ENCODE measurements around the gene HEXB. TPM values are rescaled to one million over a fixed set of nuclear protein-coding genes. Genes with fewer than 3 reads are reported as not detected.

Gene HEXB
- total and polyA plus RNA-seq, 2 of the 4 experiments (the other 2 are of a cell fraction) = 76.7 to 126 TPM

- Histone ChIP-seq H3K23ac (ENCODE audit: low read depth, low read length) (peak overlapping the region; percentile 95), H2AK9ac (replicated peaks; ENCODE audit: low read depth, low read length, poor library complexity) (peak overlapping the region; percentile 80), H3K27ac (ENCODE audit: insufficient read depth, low read length) (peak overlapping the region; percentile 82), H3K9me3 (ENCODE audit: control insufficient read depth, insufficient read depth, low read length) (no peaks in the 10 kb centered on the region), H3K4me2 (ENCODE audit: low read depth, low read length) (peak overlapping the region; percentile 93), H2BK5ac (ENCODE audit: low read depth, low read length, poor library complexity, severe bottlenecking) (peak overlapping the region; percentile 91), H2BK15ac (ENCODE audit: low read depth, low read length) (peak overlapping the region; percentile 62; the same call in 2 of the 3 replicates), H3K36me3 (ENCODE audit: control insufficient read depth, insufficient read depth, low read length) (no peaks in the 10 kb centered on the region; the same call in 1 of the 2 replicates), H3K4me1 (ENCODE audit: control insufficient read depth, insufficient read depth, low read length) (peaks cover 16% of the 10 kb centered on the region), H3K56ac (ENCODE audit: extremely low read depth, insufficient read depth, low read length) (peak overlapping the region; percentile 86), H4K20me1 (ENCODE audit: insufficient read depth, low read length) (peaks cover 24% of the 10 kb centered on the region), H4K8ac (ENCODE audit: low read depth in 2 of 2, low read length in 2 of 2) (peak overlapping the region; percentile 28 to 41; a peak in 3 of 4 replicates), H3K18ac (ENCODE audit: low read depth, low read length) (no peak overlapping the region), H3K27me3 (ENCODE audit: control insufficient read depth, insufficient read depth, low read length) (no peaks in the 10 kb centered on the region), H3K9ac (ENCODE audit: low read depth, low read length) (peak overlapping the region; percentile 83), H4K5ac (ENCODE audit: low read depth, low read length) (0 out of 2 replicates have a peak overlapping the region, but pooled peaks have one; percentile 9), H3K4me3 (ENCODE audit: insufficient read depth, low read depth, low read length) (peak overlapping the region; percentile 95), H2AFZ (replicated peaks; ENCODE audit: low read length, poor library complexity) (peak overlapping the region; percentile 91), H3K79me1 (ENCODE audit: low read depth in 1 of 2, low read length in 2 of 2) (peaks cover 0 to 34% of the 10 kb centered on the region in 2 experiments; a peak in 3 of 4 replicates), H2BK120ac (ENCODE audit: low read depth, low read length) (peak overlapping the region; percentile 81), H3K9me1 (ENCODE audit: insufficient read depth, low read length) (peaks cover 16% of the 10 kb centered on the region), H2AK5ac (ENCODE audit: low read depth, low read length) (peak overlapping the region; percentile 30; the same call in 1 of the 2 replicates), H4K91ac (ENCODE audit: insufficient read depth, low read depth, low read length) (peak overlapping the region; percentile 74), H2BK20ac (ENCODE audit: low read depth, low read length) (peak overlapping the region; percentile 54), H3K4ac (ENCODE audit: low read depth, low read length) (peak overlapping the region; percentile 87), H3K14ac (replicated peaks; ENCODE audit: low read depth, low read length) (peak overlapping the region; percentile 76; the same call in 1 of the 2 replicates)
- CTCF ChIA-PET = interaction anchor here (0.8 to 2.6 kb wide), 7 partner anchors 98 to 739 kb away, joined by 3 to 12 read pairs (median 3); no protein-coding TSS in a partner anchor
- DNase-seq (peak; percentile 64), ATAC-seq (ENCODE audit: low read depth) (peak; percentile 36)
- WGBS, 2 experiments (ENCODE audit: extremely low coverage in 2 of 2, insufficient read length in 1 of 2) = 0% methylated on average over 11 of the region's 47 CpGs; no CpG with 5 or more reads in 1 of the 2 experiments
- dilution Hi-C loops (cut with HindIII; ENCODE audit: low sequenced_read_pairs, unreplicated experiment) (no loop called here), intact Hi-C loops (cut with micrococcal nuclease) (loop anchor here (1.0 to 5.0 kb wide), 6 partner anchors 249 to 606 kb away; no protein-coding TSS in a partner anchor), in situ Hi-C loops (cut with MboI; ENCODE audit: low sequenced_read_pairs) (loop anchor here (10.0 kb wide), 2 partner anchors 606 to 846 kb away; no protein-coding TSS in a partner anchor)
- POLR2A ChIA-PET (ENCODE audit: unreplicated experiment) = interaction anchor here (1.4 kb wide), 1 partner anchor 601 kb away, joined by 3 read pairs; no protein-coding TSS in a partner anchor
- TF ChIP-seq BHLHE40 (IDR thresholded peaks at IDR 0.05; ENCODE audit: low read depth, low read length) = no peak
- peak; percentile 81 for TF ChIP-seq USF2 (IDR thresholded peaks at IDR 0.05; ENCODE audit: low read depth, low read length)
- no peak for TF ChIP-seq MAZ (IDR thresholded peaks at IDR 0.05; ENCODE audit: borderline replicate concordance, low read depth, low read length)
- no peak for TF ChIP-seq POLR2A (IDR thresholded peaks at IDR 0.05; ENCODE audit: low read depth, low read length)
- TF ChIP-seq FOS (IDR thresholded peaks at IDR 0.05; ENCODE audit: low read depth, low read length) = no peak
- peak; percentile 57; the same call in 1 of the 2 replicates for TF ChIP-seq MXI1 (IDR thresholded peaks at IDR 0.05; ENCODE audit: borderline replicate concordance, low read depth, low read length)
- TF ChIP-seq NFE2L2 (IDR thresholded peaks at IDR 0.05; ENCODE audit: low read depth, low read length) = no peak
- no TSS peak for BruUV-seq (replicated peaks)
Measured at GRCh38 chr5:74640954-74641734, 43.9 kb upstream of the HEXB start.

All from IMR-90 (cell line).